Measurements from ENCODE around the gene PRAC1. TPM values are rescaled to one million over a fixed set of nuclear protein-coding genes. Genes with fewer than 3 reads are reported as not detected.
A peak's percentile ranks its signal among the peaks of the same experiment; 100 is the strongest.
"Not testable (repeated sequence)": the region's sequence is repeated elsewhere in the genome, so short reads cannot be mapped to it uniquely, and the experiment has no call there.

PRAC1 gene
- total RNA-seq, 1 donor from 2014 or later = not detected

DNA sequence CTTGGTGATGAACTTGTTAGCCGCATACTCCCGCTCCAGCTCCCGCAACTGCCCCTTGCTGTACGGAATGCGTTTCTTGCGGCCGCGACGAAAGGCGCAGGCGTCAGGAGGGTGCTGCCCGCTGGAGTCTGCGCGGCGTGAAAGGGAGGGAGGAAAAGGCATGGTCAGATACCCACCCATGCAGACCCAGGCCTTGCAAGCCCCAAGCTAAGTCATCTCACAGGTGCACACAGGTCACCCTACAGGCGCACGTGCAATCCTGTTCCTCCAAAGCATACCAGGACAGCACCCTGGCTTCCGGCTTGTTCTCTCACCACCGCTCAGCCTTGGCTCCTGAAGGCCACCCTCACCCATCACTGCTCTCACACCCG, 4.6 kb upstream of the PRAC1 start:
- DNase-seq = no peak

DNA sequence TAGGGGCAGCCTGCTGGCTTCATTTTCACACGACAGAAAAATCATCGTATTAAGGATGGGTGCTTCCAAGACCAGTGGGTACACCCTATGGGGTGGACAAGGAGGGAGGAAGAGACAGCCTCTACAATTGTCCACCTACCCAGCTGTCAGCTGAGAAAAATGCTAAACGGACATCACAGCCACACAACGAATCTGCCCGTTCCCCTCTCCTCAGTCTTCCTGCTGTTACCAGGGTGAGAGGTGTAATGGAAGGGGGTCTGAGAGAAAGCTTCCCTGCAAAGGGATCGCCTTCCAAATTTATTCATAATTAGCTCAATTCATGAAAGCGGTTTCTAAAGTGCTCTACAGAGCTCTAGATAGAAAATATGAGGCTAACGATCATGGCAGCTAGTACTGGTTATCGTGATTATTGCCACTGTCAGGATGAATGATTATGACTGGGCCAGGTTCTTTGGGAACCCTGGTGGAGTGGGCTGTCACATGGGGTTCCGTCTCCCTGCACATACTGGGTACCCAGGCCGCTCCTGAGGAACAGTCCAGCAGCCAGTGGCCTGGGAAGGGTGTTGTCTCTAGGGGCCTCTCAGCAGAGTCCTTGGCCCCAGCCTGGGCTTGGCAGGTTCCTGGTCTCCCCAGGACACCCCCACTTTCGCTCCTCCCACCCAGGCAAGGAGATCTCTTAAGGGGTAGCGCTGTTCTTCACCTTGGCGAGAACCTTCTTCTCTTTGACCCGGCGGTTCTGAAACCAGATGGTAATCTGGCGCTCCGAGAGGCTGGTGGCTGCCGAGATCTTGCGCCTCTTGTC, 4.0 kb upstream of the PRAC1 start:
- DNase-seq = no peak

DNA sequence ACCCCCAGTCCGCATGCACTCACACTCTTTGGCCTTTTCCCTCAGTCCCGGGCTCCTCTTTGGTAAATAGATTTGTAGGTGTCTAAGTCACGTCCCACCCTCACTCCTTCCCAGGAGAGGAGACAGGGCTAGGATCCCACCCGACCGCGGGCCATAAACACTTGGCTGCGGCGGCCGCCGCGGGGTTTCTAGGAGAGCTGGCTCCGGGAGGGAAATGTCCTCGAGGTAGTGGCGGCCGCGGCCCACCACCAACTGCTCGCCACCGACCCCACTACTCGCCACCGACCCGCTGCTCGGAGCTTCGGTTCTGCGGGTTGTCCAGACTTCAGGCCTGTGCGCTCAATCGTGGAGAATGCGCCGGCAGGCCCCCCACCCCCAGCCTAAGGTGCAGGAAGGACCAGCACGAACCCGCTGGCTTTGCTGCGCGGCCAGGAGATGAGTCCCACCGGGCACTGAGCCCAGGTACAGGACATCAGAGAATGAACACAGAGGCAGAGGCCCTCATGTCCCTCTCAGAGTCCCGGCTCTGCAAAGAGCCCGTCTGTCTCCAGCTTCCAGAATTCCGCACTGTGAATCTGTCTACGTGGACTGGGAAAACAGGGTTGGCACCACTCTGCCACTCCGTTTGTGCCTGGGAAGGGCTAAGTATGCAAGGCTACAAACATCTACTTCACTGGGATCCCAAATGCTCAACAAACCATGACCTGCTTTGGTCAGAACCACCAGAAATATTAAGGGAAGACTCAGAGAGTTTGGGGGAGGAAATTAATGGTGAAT, 3.2 kb upstream of the PRAC1 start:
- DNase-seq = no peak

DNA sequence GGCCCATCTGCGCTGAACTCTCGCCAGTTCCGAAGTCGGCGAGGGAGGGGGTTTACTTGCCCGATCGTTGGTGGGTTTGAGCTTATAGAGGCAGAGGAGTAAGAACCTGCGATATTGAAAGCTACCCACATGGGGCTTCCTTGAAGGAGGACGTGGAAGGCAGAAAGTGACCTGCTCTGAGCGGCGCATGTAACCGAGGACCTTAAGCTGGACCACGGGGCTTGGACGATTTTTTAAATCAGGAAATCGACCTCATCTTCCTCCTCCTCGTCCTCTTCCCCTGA, 2.6 kb upstream of the PRAC1 start:
- DNase-seq = no peak

DNA sequence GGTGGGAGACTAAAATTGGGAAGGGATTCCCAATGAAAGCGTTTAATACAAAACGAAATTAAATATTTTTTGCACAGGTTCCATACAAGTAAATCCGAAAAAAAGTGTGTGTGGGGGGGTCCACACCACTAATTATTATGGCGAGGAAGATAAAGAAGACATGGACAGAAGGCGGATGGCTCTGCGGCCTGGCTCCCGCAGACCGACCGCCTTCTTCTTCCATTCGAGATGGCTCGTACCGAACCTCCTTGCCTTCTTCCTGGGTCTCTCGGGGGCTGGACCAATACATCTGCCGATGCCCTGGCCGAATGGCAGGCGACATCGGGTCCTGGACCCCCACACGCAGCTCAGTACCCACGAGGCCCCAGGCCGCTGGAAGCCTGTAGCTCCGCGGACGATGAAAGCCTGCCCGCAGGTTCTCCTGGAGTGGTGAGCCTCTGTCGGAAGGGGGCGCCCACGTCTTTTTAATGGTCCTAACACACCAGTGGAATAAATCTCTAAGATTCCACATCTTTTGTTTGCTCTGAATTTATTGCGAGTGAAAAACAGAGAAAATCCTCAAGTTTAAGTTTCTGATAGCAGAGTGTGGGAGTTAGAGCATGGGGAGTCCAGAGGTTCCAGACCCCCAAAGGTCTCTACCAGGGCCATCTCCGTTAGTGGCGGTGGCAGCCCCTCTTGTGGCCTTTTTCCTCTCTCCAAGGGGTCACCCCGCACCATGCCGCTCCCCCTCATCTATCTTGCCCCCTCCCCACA, 2.1 kb upstream of the PRAC1 start:
- DNase-seq = peak; percentile 16

DNA sequence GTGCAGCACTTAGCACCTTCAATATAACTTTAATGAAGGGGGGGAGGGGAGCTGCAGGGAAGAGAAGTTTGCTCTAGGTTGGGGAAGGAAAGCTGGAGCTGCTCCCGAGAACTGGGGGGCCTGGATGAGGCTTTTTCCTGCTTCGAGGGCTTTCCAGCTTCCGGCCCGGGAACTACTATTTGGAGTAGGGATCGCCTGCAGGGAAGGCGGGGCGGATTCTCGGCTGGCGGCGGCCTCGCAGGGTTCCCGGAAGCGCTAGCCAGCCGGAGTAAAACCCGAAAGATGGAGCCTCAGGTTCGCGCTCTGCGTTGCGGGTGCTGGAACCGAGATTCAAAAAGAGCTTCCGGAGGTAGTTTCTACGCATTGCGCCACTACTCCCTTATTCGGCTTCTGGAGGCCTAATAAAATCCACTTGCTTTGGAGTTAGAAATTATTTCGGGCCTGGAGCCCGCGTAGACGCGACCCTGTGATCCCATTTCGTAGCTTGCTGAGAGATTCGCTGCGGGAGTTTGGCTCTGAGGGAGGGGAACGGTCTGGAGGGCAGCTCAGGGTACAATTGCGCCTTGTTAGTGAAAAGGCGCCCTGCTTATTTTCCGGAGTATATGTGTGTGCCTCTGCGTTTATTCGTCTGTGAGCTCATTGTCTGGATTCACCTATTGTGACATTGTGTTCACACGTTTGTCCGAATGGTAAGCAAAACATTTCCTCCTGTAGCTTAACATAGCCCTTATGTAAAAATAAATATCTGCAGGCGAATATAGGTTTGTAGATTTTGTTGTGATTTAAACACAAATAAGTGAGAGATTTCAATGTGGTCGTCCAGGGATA, 1.3 kb upstream of the PRAC1 start:
- no peak for DNase-seq

DNA sequence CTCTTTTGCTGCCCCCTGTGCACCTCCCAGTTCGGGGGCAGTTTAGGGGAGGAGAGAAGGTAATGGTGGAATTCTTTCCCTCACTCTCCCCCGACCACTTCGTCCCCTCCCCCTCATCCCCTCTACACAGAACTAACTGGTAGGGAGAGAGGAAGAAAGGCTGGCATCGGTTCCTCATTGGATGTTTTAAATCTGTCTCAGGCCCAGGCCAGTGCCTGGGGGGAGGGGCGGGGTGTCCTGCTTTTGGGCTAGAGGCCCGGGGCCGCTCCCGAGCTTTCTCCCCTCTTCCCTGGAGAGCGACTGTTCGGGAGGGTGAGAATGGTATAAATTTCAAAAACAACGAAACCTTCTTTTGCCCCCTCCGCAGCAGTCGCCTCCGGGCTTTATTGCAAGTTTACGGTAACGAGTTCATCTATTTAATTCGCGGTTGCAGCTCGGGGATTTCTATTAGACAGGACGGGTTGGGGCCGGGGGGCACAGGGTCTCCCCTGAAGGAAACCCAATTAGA, 651 bp upstream of the PRAC1 start, which contains the start of gene PRAC2:
TSS of gene PRAC2 (plus strand) at position 271 of the 508 bp plus-strand sequence. CDS start 1,226 bp downstream, outside the sequence.
- no peak for DNase-seq

DNA sequence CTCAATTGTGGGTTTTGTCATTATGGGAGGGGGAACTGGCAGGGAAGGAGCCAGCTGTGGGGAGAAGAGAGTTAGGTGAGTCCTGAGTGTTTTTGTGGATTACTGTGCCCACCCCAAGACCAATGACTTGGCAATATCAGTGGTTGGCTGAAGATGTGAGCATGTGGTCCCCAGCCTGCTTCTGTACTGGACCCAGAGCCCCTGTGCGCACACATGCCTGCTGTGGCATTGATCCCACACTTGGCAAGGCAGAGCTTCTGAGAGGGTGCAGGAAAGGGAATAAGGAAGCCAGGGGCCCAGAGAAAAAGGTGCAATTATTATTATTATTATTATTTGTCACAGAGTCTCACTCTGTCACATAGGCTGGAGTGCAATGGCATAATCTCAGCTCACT, 1.3 kb downstream of the PRAC1 start:
- no peak for DNase-seq

DNA sequence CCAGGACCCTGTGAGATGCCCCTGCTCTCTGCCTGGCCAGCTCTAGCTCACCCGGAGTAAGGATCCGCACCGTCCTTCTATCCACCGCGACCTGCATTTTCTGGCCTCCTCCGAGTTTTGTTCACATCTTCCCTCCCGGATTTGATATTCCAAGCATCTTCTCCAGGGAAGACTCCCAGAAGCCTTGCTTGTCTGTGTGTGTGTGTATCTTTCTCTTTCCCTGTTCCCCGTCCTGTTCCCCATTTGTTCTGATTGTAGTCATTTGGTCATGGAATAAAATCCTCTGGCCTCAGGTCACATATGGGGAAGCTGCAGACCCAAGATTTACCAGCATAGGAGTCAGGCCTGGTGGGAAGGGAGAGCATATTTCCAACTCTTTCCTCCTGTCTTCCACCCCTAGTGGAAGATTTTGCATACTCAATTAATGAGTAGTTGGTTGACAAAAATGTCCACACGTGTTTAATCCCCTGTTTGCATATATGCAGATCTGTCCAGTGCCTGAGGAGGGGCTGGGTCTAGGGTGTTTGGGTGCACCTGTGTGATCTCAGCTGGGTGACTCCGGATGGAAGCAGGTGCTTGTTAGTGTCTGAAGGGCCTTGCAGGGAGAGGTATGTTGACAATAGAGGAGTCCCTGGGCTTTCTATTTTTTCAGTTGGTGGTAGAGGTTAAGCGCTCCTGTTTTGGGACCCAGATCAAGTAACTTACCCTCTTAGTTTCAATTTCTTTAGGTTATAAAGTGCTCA, 1.9 kb downstream of the PRAC1 start:
- DNase-seq = no peak

DNA sequence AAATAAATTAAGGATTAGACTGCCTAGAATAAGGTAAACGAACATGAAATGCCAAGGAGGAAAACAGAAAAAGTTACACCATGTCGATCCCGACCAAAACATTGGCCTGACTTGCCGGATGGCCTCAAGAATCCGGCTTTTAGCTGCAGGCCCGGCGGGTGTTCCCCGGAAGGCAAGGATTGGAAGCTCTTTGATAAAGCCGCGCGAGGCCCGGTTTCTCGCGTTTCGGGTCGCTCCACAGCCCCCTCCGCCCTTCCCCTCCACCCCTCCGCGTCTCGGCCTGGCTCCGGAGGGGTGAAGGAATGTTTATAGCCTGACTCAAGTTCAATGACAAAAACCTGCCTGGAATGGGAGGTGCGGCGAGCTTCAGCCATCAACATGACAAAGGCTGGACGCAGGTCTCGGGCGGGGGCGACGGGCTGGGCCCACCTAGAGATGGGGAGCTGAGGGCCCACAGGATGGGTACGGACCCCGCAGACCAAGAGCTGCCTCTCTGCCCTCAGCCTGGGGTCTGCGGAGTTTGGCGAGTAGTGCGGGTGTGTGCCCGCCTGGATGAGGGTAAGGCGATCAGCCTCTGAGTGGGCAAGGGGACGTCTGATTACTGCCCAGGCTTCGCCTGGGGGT, 2.6 kb downstream of the PRAC1 start:
- no peak for DNase-seq

DNA sequence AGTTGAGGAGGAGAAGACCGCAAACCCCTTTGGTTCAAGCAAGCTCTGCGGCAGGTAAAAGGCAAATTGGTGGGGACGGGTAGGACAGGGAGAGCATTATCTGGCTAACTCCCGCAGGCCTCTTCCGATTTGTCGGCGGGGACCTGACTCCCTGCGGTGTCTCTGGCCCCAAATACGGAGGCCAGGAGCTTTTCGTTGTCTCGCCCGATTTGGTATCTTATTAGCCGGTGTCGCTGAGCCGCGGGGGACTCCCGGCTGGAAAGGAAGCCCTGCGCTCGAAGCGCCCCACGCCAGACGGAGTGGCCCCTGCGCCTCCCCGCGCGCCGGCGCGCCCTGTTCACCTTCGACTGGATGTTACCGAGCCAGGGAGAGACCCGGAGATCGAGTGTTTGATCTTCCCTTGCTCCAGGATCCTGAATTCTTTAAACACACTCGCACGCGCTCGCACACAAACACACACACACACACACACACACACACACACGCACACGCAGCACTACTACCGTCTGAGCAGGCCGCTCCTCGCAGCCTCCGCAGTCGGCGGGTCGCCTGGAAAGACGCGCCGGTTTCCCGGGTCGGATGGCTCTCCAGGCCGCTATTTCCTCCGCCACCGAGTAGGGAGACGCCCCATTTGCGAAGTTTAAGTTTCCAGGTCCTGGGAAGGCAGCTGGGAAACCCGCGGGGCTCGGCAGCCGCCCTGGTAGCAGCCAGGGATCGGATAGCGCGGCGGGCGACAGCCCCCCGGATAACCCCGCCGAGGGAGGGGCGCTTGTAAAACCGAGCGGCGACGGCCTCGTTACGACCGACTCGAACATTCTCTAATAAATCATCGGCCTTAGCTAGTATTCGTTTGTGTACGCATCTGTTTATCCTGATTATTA, 3.3 kb downstream of the PRAC1 start:
- DNase-seq = no peak

DNA sequence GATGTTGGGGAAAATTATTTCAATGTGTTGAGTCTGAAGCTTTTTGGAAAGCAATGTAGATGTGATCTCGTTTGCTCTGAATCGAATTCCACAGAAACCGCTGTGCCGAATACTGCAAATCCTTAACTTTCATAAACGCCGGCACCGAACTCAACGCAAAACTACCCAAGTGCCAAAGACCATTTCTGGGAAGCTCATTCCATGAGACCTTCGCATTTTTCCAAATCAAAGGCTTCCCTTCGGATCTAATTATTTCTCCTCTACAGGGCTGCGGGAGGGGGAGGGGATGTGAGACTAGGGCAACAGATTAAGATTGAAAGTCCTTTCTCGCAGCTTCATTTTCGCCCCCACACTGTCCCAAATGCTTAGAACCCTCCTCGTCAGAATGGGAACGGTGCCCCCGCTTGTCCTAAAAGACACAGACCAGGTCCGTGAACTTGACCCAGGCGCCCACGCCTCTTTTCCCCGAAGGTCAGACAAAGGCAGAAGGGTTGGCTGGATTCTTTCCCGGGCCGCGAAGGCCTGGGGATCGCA, 4.0 kb downstream of the PRAC1 start:
- DNase-seq = no peak

DNA sequence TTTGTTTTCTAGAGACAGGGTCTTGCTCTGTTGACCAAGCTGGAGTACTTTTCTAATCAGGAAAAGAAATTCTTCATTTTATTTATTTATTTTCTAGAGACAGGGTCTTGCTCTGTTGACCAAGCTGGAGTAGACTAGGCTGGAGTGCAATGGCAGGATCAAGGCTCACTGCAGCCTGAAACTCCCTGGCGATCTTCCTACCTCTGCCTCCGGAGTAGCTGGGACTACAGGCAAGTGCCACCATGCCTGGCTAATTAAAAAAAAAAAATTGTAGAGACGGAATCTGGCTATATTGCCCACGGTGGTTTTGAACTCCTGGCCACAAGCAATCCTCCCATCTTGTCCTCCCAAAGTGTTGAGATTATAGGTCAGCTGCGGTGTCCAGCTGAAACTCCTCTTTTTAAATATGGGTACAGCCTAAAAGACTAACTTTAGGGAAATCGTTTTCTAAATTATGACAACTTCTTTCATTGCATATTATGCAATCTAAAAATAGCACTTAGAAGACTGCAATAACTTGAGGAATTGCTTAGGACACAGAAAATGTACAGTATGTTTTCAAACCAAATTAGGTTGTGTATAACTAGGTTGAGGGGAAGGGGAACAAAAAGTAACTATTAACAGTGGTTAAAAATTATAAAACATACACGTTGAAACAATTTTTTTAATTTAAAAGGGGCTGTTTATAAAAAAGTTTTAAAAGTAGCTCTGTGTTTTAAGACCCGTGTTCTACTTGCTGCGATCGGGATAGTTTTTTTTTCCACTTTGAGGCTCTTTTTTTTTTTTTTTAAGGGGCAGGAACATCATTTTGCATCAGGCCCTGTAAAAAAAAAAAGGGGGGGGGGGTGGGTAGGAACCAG, 4.7 kb downstream of the PRAC1 start:
- DNase-seq = no peak

DNA sequence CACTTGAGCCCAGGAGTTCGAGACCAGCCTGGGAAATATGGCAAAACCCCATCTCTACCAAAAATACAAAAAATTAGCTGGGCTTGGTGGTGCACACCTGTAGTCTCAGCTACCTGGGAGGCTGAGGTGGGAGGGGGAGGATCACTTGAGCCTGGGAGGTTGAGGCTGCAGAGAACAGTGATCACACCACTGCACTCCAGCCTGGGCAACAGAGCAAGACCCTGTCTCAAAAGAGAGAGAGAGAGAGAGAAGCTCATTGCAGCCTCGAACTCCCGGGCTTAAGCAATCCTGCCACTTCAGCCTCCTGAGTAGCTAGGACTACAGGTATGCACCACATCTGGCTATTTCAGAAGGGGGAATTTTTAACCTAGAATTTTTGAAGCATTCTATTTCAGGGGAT, 5.8 kb downstream of the PRAC1 start:
- DNase-seq = not testable (repeated sequence)

DNA sequence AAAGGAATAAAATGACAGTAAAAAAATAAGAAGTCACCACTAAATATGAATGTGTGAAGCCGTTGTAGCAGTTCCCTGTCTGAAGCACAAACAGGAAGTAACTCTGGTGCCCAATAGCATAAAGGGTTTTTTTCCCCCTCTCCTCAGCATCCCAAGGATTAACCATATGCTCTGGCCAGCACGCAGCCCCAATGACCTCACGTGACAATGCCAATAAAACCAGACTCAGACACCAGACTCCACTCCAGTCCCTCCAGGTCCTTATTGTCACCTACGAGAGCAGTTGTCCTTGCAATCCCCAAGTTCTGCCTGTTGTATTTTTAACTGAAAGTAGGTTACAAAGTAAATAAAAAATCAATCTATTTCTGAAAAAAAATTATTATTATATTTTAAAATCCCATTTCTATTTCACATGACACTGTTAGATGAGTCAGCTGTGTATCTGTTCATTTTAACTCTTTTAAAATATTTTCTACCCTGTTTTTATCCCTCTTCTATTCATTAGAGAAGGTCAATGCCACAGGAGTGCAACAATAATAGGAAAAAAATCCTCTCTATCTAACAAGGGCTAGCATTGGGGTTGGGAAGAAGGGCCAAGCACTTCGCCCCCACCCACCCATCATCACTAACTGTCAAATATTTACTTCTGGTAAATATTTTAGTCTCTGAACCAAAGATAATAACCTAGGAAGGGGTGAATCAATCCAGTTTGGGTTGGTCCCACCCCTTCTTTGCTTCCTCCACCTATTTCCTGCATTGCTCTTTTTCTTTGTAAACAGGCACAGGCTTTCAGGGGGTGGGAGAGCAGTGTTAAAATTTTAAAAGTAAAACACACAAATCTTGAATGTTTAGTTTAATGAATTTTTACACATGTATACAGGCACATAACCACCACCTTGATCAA, 6.6 kb downstream of the PRAC1 start:
- no peak for DNase-seq

DNA sequence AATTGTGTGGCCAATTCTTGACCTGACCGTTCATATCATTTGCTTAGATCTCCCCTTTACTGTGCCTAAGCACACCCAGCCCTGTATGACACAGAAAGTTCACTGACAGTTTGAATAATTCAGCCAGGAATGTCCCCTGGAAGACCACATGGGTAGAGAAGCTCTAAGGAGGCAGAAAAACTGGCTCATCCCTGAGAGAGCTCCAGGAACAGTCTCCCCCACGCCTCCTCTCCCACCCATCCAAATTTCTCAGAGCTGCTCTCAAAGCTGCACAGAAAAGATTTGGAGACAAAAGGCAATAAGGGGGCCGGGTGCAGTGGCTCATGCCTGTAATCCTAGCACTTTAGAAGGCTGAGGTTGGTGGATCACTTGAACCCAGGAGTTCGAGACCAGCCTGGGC, 11.2 kb downstream of the PRAC1 start:
- DNase-seq = no peak
